Ascending aorta (tissue), 2 donors: ENCODE results near the gene PCDHB5. TPM values are rescaled to one million over a fixed set of nuclear protein-coding genes. Genes with fewer than 3 reads are reported as not detected.
"Not testable (repeated sequence)": the region's sequence is repeated elsewhere in the genome, so short reads cannot be mapped to it uniquely, and the experiment has no call there.

Source experiments
- DNase-seq, 2 donors: peaks; one replicate each; pipeline ENCODE4 v3.0.0-alpha.2; 2019; ENCODE audit warnings: low spot score in 2 of 2
- H3K27ac ChIP-seq, 2 donors: fragments of 200-600 bp; sonication (generic); one replicate each; pipeline ENCODE4 v1.5.1; 2016 to 2017; ENCODE audit warnings: mild to moderate bottlenecking in 1 of 2
- H3K27me3 ChIP-seq: fragments of 200-600 bp; sonication (generic); one replicate; pipeline ENCODE4 v1.5.1; 2017
- H3K36me3 ChIP-seq, 2 donors: fragments of 200-600 bp; sonication (generic); one replicate each; pipeline ENCODE4 v1.5.1; 2016
- H3K4me1 ChIP-seq, 2 donors: fragments of 200-600 bp; sonication (generic); one replicate each; pipeline ENCODE4 v1.5.1; 2016 to 2017; ENCODE audit warnings: mild to moderate bottlenecking in 1 of 2
- H3K4me3 ChIP-seq, 2 donors: fragments of 200-600 bp; sonication (generic); one replicate each; pipeline ENCODE4 v1.5.1; 2016 to 2017; ENCODE audit warnings: mild to moderate bottlenecking in 1 of 2
- H3K9me3 ChIP-seq, 2 donors: fragments of 200-600 bp; sonication (generic); one replicate each; pipeline ENCODE4 v1.5.1; 2016
- CTCF ChIP-seq, 3 experiments: fragments of 200-600 bp in 2 of 3; fragments of 450-650 bp in 1 of 3; sonication (generic) in 2 of 3; IDR thresholded peaks; one replicate each; pipeline ENCODE4 v1.5.1; 2016 to 2019; ENCODE audit warnings: antibody characterized with exemption in 3 of 3, mild to moderate bottlenecking in 1 of 3, moderate library complexity in 1 of 3
- intact Hi-C: fragments of 100-400 bp; cut with DNase I; formaldehyde crosslinking; loops from one replicate; pipeline ENCODE4 v1.15.1; 2023
- total RNA-seq: library from RNA; depleted of rRNA; stranded (reverse); fragments of >200 nt; gene quantifications from one replicate; pipeline ENCODE4 v1.1.0, GENCODE V29; 2016

PCDHB5 gene
- total RNA-seq, 1 donor from 2014 or later: 61.8 TPM

GRCh38 chr5:141155540-141156374 lies 20.8 kb downstream of the PCDHB5 start:
- TF ChIP-seq CTCF (IDR thresholded peaks at IDR 0.05): no peak
- H3K27me3 ChIP-seq: no peaks in the 10 kb centered on the region
- DNase-seq: no peak
- no peaks in the 10 kb centered on the region for H3K36me3 ChIP-seq
- no peak overlapping the region for H3K4me3 ChIP-seq
- intact Hi-C loops: no loop called here
- H3K9me3 ChIP-seq: peaks cover 46 to 92% of the 10 kb centered on the region in 2 donors
- H3K4me1 ChIP-seq: no peaks in the 10 kb centered on the region
- no peak overlapping the region for H3K27ac ChIP-seq

- intact Hi-C loops, H3K27ac ChIP-seq, H3K4me1 ChIP-seq, H3K36me3 ChIP-seq, H3K27me3 ChIP-seq, H3K4me3 ChIP-seq, DNase-seq: not testable (repeated sequence)
- H3K9me3 ChIP-seq: peaks cover 39 to 84% of the 10 kb centered on the region in 2 donors
Observed at GRCh38 chr5:141157356-141157755, 22.4 kb downstream of the PCDHB5 start.

- H3K27me3 ChIP-seq, H3K4me3 ChIP-seq, DNase-seq, intact Hi-C loops, H3K36me3 ChIP-seq, H3K27ac ChIP-seq, H3K4me1 ChIP-seq: not testable (repeated sequence)
- H3K9me3 ChIP-seq: peaks cover 36 to 86% of the 10 kb centered on the region in 2 donors
Observed at GRCh38 chr5:141157901-141158300, 22.9 kb downstream of the PCDHB5 start.

- Histone ChIP-seq H3K9me3 (peaks cover 8 to 75% of the 10 kb centered on the region in 2 donors), H3K4me3 (peak within 1 kb of the TSS; percentile 11 to 20), H3K36me3 (no peaks in the 10 kb centered on the region), H3K27ac (no peak within 1 kb of the TSS), H3K27me3 (no peaks in the 10 kb centered on the region), H3K4me1 (no peaks in the 10 kb centered on the region)
- peak in 2 of 3 experiments; percentile 26 to 41 for TF ChIP-seq CTCF (IDR thresholded peaks at IDR 0.05)
- intact Hi-C loops: no loop called here
- DNase-seq: no peak
Observed at GRCh38 chr5:141172381-141173204, 37.6 kb downstream of the PCDHB5 start, which contains the start of gene PCDHB7. Gene PCDHB7 (plus strand): TSS chr5:141172644. CDS start chr5:141172836, 192 bp downstream.

- peaks cover 17 to 82% of the 10 kb centered on the region in 2 donors for H3K9me3 ChIP-seq
- intact Hi-C loops, H3K4me1 ChIP-seq, H3K36me3 ChIP-seq, DNase-seq, H3K27ac ChIP-seq, H3K4me3 ChIP-seq, H3K27me3 ChIP-seq: not testable (repeated sequence)
Observed at GRCh38 chr5:141174291-141175104, 39.5 kb downstream of the PCDHB5 start.

- Histone ChIP-seq H3K27ac (no peak overlapping the region), H3K4me1 (no peaks in the 10 kb centered on the region), H3K36me3 (no peaks in the 10 kb centered on the region), H3K4me3 (no peak overlapping the region), H3K9me3 (peaks cover 17 to 76% of the 10 kb centered on the region in 2 donors), H3K27me3 (no peaks in the 10 kb centered on the region)
- intact Hi-C loops: no loop called here
- no peak for DNase-seq
- no peak for TF ChIP-seq CTCF (IDR thresholded peaks at IDR 0.05)
Observed at GRCh38 chr5:141175933-141176332, 40.9 kb downstream of the PCDHB5 start.

- H3K36me3 ChIP-seq, intact Hi-C loops, H3K4me1 ChIP-seq, H3K27me3 ChIP-seq, H3K4me3 ChIP-seq, DNase-seq, H3K27ac ChIP-seq: not testable (repeated sequence)
- H3K9me3 ChIP-seq: peaks cover 17 to 77% of the 10 kb centered on the region in 2 donors
Observed at GRCh38 chr5:141177577-141178191, 42.7 kb downstream of the PCDHB5 start, which contains the start of gene PCDHB8. Gene PCDHB8 (plus strand): TSS chr5:141177790. CDS start chr5:141178035, 245 bp downstream.

GRCh38 chr5:141179371-141179770 lies 44.4 kb downstream of the PCDHB5 start:
- Histone ChIP-seq H3K4me3 (peak overlapping the region in 1 of 2 donors; percentile 8), H3K9me3 (peaks cover 27 to 75% of the 10 kb centered on the region in 2 donors)
- DNase-seq, intact Hi-C loops, H3K27ac ChIP-seq, H3K4me1 ChIP-seq, H3K36me3 ChIP-seq, H3K27me3 ChIP-seq: not testable (repeated sequence)

- H3K4me1 ChIP-seq, H3K4me3 ChIP-seq, DNase-seq, intact Hi-C loops, H3K27ac ChIP-seq, H3K36me3 ChIP-seq, H3K27me3 ChIP-seq: not testable (repeated sequence)
- peaks cover 27 to 75% of the 10 kb centered on the region in 2 donors for H3K9me3 ChIP-seq
Observed at GRCh38 chr5:141179876-141180275, 44.9 kb downstream of the PCDHB5 start.
